Activated CD8-positive, alpha-beta T cell treated with anti-CD3 and anti-CD28 coated beads, Interleukin-2, amount 10 ng/mL, durations not matched to agents 7 days and 5 days (primary cell): ENCODE measurements around the gene PGM1. TPM values are rescaled to one million over a fixed set of nuclear protein-coding genes. Genes with fewer than 3 reads are reported as not detected.

Experiments used
- ATAC-seq: fragments of 150-1000 bp; cut with Tn5 transposase; one replicate; pipeline ENCODE4 v1.10.0; 2021; ENCODE audit warnings: moderate library complexity
- CTCF ChIA-PET: fragments of 350-600 bp; sonication (Branson Sonifier 250); formaldehyde crosslinking; loops from one replicate; lab custom pipeline; 2021; ENCODE audit warnings: antibody characterized with exemption; lab: Charles Lee
- POLR2A ChIA-PET: fragments of 350-600 bp; sonication (Branson Sonifier 250); formaldehyde crosslinking; loops from one replicate; lab custom pipeline; 2021; ENCODE audit warnings: antibody characterized with exemption; lab: Charles Lee
- DNase-seq: peaks from one replicate; pipeline ENCODE4 v3.0.0-alpha.2; 2020
- H3K27ac Mint-ChIP-seq: one replicate; pipeline ENCODE4 v1.8.0; 2021; ENCODE audit warnings: mild to moderate bottlenecking, mixed read lengths
- H3K27me3 Mint-ChIP-seq: one replicate; pipeline ENCODE4 v1.8.0; 2021; ENCODE audit warnings: low read depth, mixed read lengths
- H3K36me3 Mint-ChIP-seq: one replicate; pipeline ENCODE4 v1.8.0; 2021; ENCODE audit warnings: low read depth, mixed read lengths
- H3K4me1 Mint-ChIP-seq: one replicate; pipeline ENCODE4 v1.8.0; 2021; ENCODE audit warnings: low read depth, mixed read lengths
- H3K4me3 Mint-ChIP-seq: one replicate; pipeline ENCODE4 v1.8.0; 2021; ENCODE audit warnings: mild to moderate bottlenecking, mixed read lengths
- H3K9me3 Mint-ChIP-seq: one replicate; pipeline ENCODE4 v1.8.0; 2022; ENCODE audit warnings: mixed read lengths; ENCODE audit not compliant: insufficient read depth
- total RNA-seq, 2 experiments: library from RNA; stranded (reverse); gene quantifications; one replicate each; pipeline ENCODE4 v1.2.3, GENCODE V29; 2021

Gene PGM1
- 10 to 100 TPM; 60.1 to 65.9 TPM for total RNA-seq

GRCh38 chr1:63593303-63593885 lies at the start of gene PGM1:
Gene PGM1, plus strand, starts transcription at chr1:63593411. Its CDS starts 78 bp downstream, at chr1:63593489.
- no peaks in the 10 kb centered on the region for H3K9me3 Mint-ChIP-seq
- DNase-seq = peak; percentile 83
- H3K27ac Mint-ChIP-seq = peak within 1 kb of the TSS; percentile 98
- ChIA-PET CTCF (interaction anchor here (1.1 kb wide), 2 partner anchors 17 to 33 kb away, joined by 3 read pairs; no protein-coding TSS in a partner anchor), POLR2A (interaction anchor here (0.6 to 1.2 kb wide), 3 partner anchors 17 to 225 kb away, joined by 3 to 4 read pairs (median 4); partner anchors contain the start of gene ALG6)
- peak within 1 kb of the TSS; percentile 98 for H3K4me3 Mint-ChIP-seq
- peaks cover 30% of the 10 kb centered on the region for H3K36me3 Mint-ChIP-seq
- H3K4me1 Mint-ChIP-seq = peaks cover 37% of the 10 kb centered on the region
- peak; percentile 85 for ATAC-seq
- no peaks in the 10 kb centered on the region for H3K27me3 Mint-ChIP-seq

- DNase-seq (no peak), ATAC-seq (no peak)
- Mint-ChIP-seq H3K9me3 (no peaks in the 10 kb centered on the region), H3K4me1 (no peaks in the 10 kb centered on the region), H3K36me3 (no peaks in the 10 kb centered on the region), H3K27ac (no peak overlapping the region), H3K4me3 (no peak overlapping the region), H3K27me3 (no peaks in the 10 kb centered on the region)
- POLR2A ChIA-PET = interaction anchor here (0.6 kb wide), 1 partner anchor 1227 kb away, joined by 6 read pairs; no protein-coding TSS in a partner anchor
- CTCF ChIA-PET = interaction anchor here (1.5 kb wide), 2 partner anchors 8 to 12 kb away, joined by 3 to 5 read pairs; no protein-coding TSS in a partner anchor
Measured at GRCh38 chr1:63545780-63546179, 47.4 kb upstream of the PGM1 start.

- Mint-ChIP-seq H3K4me1 (no peaks in the 10 kb centered on the region), H3K36me3 (no peaks in the 10 kb centered on the region), H3K4me3 (no peak overlapping the region), H3K9me3 (no peaks in the 10 kb centered on the region), H3K27ac (no peak overlapping the region), H3K27me3 (no peaks in the 10 kb centered on the region)
- DNase-seq (no peak), ATAC-seq (no peak)
- CTCF ChIA-PET = no interaction called here
- POLR2A ChIA-PET = no interaction called here
Measured at GRCh38 chr1:63547621-63548294, 45.5 kb upstream of the PGM1 start.

- no peaks in the 10 kb centered on the region for H3K9me3 Mint-ChIP-seq
- no peaks in the 10 kb centered on the region for H3K27me3 Mint-ChIP-seq
- no peaks in the 10 kb centered on the region for H3K4me1 Mint-ChIP-seq
- no peak overlapping the region for H3K4me3 Mint-ChIP-seq
- no peak for DNase-seq
- no peaks in the 10 kb centered on the region for H3K36me3 Mint-ChIP-seq
- no peak overlapping the region for H3K27ac Mint-ChIP-seq
- CTCF ChIA-PET = no interaction called here
- ATAC-seq = no peak
- POLR2A ChIA-PET = no interaction called here
Measured at GRCh38 chr1:63548303-63548702, 44.9 kb upstream of the PGM1 start.

- Mint-ChIP-seq H3K4me1 (no peaks in the 10 kb centered on the region), H3K27me3 (no peaks in the 10 kb centered on the region), H3K36me3 (no peaks in the 10 kb centered on the region), H3K4me3 (no peak overlapping the region), H3K9me3 (no peaks in the 10 kb centered on the region), H3K27ac (no peak overlapping the region)
- POLR2A ChIA-PET = no interaction called here
- CTCF ChIA-PET = no interaction called here
- DNase-seq (no peak), ATAC-seq (no peak)
Measured at GRCh38 chr1:63548877-63549276, 44.3 kb upstream of the PGM1 start.

GRCh38 chr1:63555480-63555879 lies 37.7 kb upstream of the PGM1 start:
- Mint-ChIP-seq H3K36me3 (no peaks in the 10 kb centered on the region), H3K9me3 (no peaks in the 10 kb centered on the region), H3K4me1 (peaks cover 5% of the 10 kb centered on the region), H3K27ac (no peak overlapping the region), H3K27me3 (no peaks in the 10 kb centered on the region), H3K4me3 (no peak overlapping the region)
- ATAC-seq (no peak), DNase-seq (no peak)
- ChIA-PET CTCF (interaction anchor here (1.0 to 1.3 kb wide), 2 partner anchors 8 to 17 kb away, joined by 3 read pairs; no protein-coding TSS in a partner anchor), POLR2A (interaction anchor here (0.6 kb wide), 1 partner anchor 1054 kb away, joined by 3 read pairs; no protein-coding TSS in a partner anchor)

GRCh38 chr1:63557365-63557987 lies 35.7 kb upstream of the PGM1 start:
- H3K36me3 Mint-ChIP-seq = no peaks in the 10 kb centered on the region
- no peaks in the 10 kb centered on the region for H3K9me3 Mint-ChIP-seq
- CTCF ChIA-PET = interaction anchor here (0.6 to 1.8 kb wide), 8 partner anchors 11 to 689 kb away, joined by 3 to 5 read pairs (median 4); no protein-coding TSS in a partner anchor
- H3K4me3 Mint-ChIP-seq = no peak overlapping the region
- no peak overlapping the region for H3K27ac Mint-ChIP-seq
- no peaks in the 10 kb centered on the region for H3K27me3 Mint-ChIP-seq
- ATAC-seq = no peak
- H3K4me1 Mint-ChIP-seq = peaks cover 5% of the 10 kb centered on the region
- POLR2A ChIA-PET = no interaction called here
- peak; percentile 29 for DNase-seq

GRCh38 chr1:63559357-63559756 lies 33.9 kb upstream of the PGM1 start:
- Mint-ChIP-seq H3K27me3 (no peaks in the 10 kb centered on the region), H3K9me3 (no peaks in the 10 kb centered on the region), H3K4me1 (peaks cover 5% of the 10 kb centered on the region), H3K27ac (no peak overlapping the region), H3K4me3 (no peak overlapping the region), H3K36me3 (peaks cover 2% of the 10 kb centered on the region)
- no peak for ATAC-seq
- no peak for DNase-seq
- ChIA-PET POLR2A (no interaction called here), CTCF (interaction anchor here (1.8 kb wide), 1 partner anchor 578 kb away, joined by 5 read pairs; no protein-coding TSS in a partner anchor)

GRCh38 chr1:63563745-63564144 lies 29.5 kb upstream of the PGM1 start:
- POLR2A ChIA-PET = no interaction called here
- Mint-ChIP-seq H3K27ac (no peak overlapping the region), H3K9me3 (no peaks in the 10 kb centered on the region), H3K36me3 (peaks cover 11% of the 10 kb centered on the region), H3K27me3 (no peaks in the 10 kb centered on the region), H3K4me1 (no peaks in the 10 kb centered on the region), H3K4me3 (no peak overlapping the region)
- CTCF ChIA-PET = interaction anchor here (1.1 kb wide), 1 partner anchor 9 kb away, joined by 3 read pairs; no protein-coding TSS in a partner anchor
- ATAC-seq = no peak
- DNase-seq = no peak

- ChIA-PET POLR2A (no interaction called here), CTCF (no interaction called here)
- Mint-ChIP-seq H3K4me1 (no peaks in the 10 kb centered on the region), H3K9me3 (no peaks in the 10 kb centered on the region), H3K4me3 (no peak overlapping the region), H3K27ac (no peak overlapping the region), H3K36me3 (peaks cover 9% of the 10 kb centered on the region), H3K27me3 (no peaks in the 10 kb centered on the region)
- no peak for DNase-seq
- ATAC-seq = no peak
Measured at GRCh38 chr1:63569068-63569467, 24.1 kb upstream of the PGM1 start.

GRCh38 chr1:63569640-63570316 lies 23.4 kb upstream of the PGM1 start:
- no peaks in the 10 kb centered on the region for H3K4me1 Mint-ChIP-seq
- CTCF ChIA-PET = no interaction called here
- peaks cover 7% of the 10 kb centered on the region for H3K36me3 Mint-ChIP-seq
- no peaks in the 10 kb centered on the region for H3K27me3 Mint-ChIP-seq
- no peak overlapping the region for H3K27ac Mint-ChIP-seq
- POLR2A ChIA-PET = no interaction called here
- no peaks in the 10 kb centered on the region for H3K9me3 Mint-ChIP-seq
- no peak for DNase-seq
- no peak for ATAC-seq
- H3K4me3 Mint-ChIP-seq = no peak overlapping the region
